Loucy (cell line): ENCODE data around the gene SMURF2.

Source experiments
- EZH2phosphoT487 ChIP-seq: fragments of 200-600 bp; IDR thresholded peaks from 2 replicates; pipeline ENCODE4 v1.6.1; 2018; ENCODE audit warnings: antibody characterized with exemption, mild to moderate bottlenecking, moderate library complexity, borderline replicate concordance
- TF ChIP-seq, protein P1 (sequence below): fragments of 200-600 bp; sonication (generic); conservative IDR thresholded peaks from 2 replicates; pipeline ENCODE4 v1.5.1; 2014; ENCODE audit warnings: mild to moderate bottlenecking, antibody characterized with exemption, low read length

- TF ChIP-seq, protein P1, sequence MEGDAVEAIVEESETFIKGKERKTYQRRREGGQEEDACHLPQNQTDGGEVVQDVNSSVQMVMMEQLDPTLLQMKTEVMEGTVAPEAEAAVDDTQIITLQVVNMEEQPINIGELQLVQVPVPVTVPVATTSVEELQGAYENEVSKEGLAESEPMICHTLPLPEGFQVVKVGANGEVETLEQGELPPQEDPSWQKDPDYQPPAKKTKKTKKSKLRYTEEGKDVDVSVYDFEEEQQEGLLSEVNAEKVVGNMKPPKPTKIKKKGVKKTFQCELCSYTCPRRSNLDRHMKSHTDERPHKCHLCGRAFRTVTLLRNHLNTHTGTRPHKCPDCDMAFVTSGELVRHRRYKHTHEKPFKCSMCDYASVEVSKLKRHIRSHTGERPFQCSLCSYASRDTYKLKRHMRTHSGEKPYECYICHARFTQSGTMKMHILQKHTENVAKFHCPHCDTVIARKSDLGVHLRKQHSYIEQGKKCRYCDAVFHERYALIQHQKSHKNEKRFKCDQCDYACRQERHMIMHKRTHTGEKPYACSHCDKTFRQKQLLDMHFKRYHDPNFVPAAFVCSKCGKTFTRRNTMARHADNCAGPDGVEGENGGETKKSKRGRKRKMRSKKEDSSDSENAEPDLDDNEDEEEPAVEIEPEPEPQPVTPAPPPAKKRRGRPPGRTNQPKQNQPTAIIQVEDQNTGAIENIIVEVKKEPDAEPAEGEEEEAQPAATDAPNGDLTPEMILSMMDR, result no peak
- no peak for TF ChIP-seq EZH2phosphoT487
These were observed 134.2 kb downstream of the SMURF2 start for GRCh38 chr17:64527914-64528313.
